Activated T-cell treated with anti-CD3 and anti-CD28 coated beads, Interleukin-2, amount 50 U/mL, for 24 hours (primary cell): ENCODE data around the gene RIC8B.

ENCODE experiments used
- DNase-seq: peaks from one replicate; pipeline ENCODE4 v3.0.0-alpha.2; 2020
- H3K27ac Mint-ChIP-seq: 2 replicates; pipeline ENCODE4 v1.8.0; 2020; ENCODE audit warnings: mild to moderate bottlenecking, mixed read lengths
- H3K27me3 Mint-ChIP-seq: 2 replicates; pipeline ENCODE4 v1.8.0; 2020; ENCODE audit warnings: mixed read lengths
- H3K36me3 Mint-ChIP-seq: 2 replicates; pipeline ENCODE4 v1.8.0; 2020; ENCODE audit warnings: low read depth, mixed read lengths
- H3K4me1 Mint-ChIP-seq: 2 replicates; pipeline ENCODE4 v1.8.0; 2020; ENCODE audit warnings: low read depth, mixed read lengths
- H3K4me3 Mint-ChIP-seq: 2 replicates; pipeline ENCODE4 v1.8.0; 2020; ENCODE audit warnings: mild to moderate bottlenecking, moderate library complexity, mixed read lengths
- H3K9me3 Mint-ChIP-seq: 2 replicates; pipeline ENCODE4 v1.8.0; 2020; ENCODE audit warnings: mixed read lengths

RIC8B gene

DNA sequence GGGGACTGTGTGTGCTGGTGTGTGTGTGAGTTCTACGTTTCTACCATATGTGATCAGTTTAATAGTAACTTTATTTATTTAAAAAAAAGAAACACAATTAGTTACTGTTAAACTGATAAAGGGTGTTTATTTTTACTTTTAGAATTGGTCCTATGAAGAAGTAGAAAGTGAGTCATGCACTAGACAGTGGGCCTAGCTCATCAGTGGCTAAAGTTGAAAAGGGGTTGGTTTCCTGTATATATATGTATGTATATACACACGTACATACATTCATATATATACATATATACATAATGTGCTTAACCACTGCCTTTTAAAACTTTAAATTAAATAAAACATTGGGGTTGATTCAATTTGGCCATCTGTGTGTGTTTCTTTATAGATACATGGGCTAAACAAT, 112.5 kb downstream of the RIC8B start:
- Mint-ChIP-seq H3K4me3 (no peak overlapping the region), H3K4me1 (no peaks in the 10 kb centered on the region), H3K27ac (no peak overlapping the region), H3K27me3 (no peaks in the 10 kb centered on the region), H3K9me3 (no peaks in the 10 kb centered on the region), H3K36me3 (peaks cover 41% of the 10 kb centered on the region)
- no peak for DNase-seq

DNA sequence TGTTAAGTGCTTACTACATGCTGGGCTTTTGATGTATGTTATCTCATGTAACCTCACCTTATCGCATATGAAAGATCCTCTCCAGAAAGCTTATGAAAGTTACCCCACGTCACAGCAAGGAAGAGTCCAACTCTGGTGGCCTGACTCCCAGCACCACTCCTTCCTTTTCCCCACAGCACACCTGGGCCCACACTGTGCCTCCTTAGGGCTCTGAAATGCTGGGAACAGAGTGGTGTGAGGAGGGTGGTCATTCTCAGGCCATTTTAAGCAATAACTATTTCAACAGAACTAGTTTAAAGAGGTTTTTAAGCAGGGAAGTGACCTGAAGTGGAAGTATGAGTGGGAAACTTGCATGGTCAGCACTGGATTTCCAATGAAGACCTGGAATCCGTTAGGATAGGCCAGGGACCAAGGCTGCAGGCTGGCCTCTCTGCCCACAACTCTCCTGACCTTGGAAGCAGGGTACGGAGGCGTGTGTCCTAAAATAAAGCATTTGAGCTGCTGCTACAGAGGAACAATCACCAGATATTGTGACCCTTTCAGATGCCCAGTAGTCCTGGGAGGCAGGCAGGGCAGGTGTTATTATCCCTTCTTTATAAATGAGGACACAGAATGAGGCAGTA, 114.0 kb downstream of the RIC8B start:
- Mint-ChIP-seq H3K27me3 (no peaks in the 10 kb centered on the region), H3K4me3 (no peak overlapping the region), H3K36me3 (peaks cover 29% of the 10 kb centered on the region), H3K27ac (no peak overlapping the region), H3K9me3 (no peaks in the 10 kb centered on the region), H3K4me1 (no peaks in the 10 kb centered on the region)
- no peak for DNase-seq

- H3K27me3 Mint-ChIP-seq: no peaks in the 10 kb centered on the region
- H3K36me3 Mint-ChIP-seq: peaks cover 20% of the 10 kb centered on the region
- no peak for DNase-seq
- H3K9me3 Mint-ChIP-seq: no peaks in the 10 kb centered on the region
- H3K27ac Mint-ChIP-seq: no peak overlapping the region
- H3K4me3 Mint-ChIP-seq: no peak overlapping the region
- H3K4me1 Mint-ChIP-seq: no peaks in the 10 kb centered on the region
Observed at GRCh38 chr12:106889326-106889725, 114.8 kb downstream of the RIC8B start.

- Mint-ChIP-seq H3K27me3 (no peaks in the 10 kb centered on the region), H3K4me1 (no peaks in the 10 kb centered on the region), H3K4me3 (no peak overlapping the region), H3K36me3 (peaks cover 13% of the 10 kb centered on the region), H3K27ac (no peak overlapping the region), H3K9me3 (no peaks in the 10 kb centered on the region)
- DNase-seq: no peak
Observed at GRCh38 chr12:106889950-106890626, 115.6 kb downstream of the RIC8B start.

- no peaks in the 10 kb centered on the region for H3K27me3 Mint-ChIP-seq
- DNase-seq: no peak
Observed at GRCh38 chr12:106892075-106892474, 117.6 kb downstream of the RIC8B start.

DNA sequence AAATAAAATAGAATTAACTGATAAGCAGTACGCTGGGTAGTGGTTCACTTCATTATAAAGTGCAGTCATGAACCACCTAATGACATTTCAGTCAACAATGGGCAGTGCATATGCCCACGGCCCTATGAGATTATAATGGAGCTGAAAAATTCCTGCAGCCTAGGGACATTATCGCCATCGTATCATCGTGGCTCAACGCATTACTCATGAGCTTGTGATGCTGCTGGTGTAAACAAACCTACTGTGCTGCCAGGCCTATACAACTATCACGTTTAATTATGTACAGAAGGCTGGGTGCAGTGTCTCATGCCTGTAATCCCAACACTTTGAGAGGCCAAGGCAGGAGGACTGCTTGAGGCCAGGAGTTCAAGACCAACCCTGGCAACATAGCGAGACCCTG, 119.0 kb downstream of the RIC8B start:
- Mint-ChIP-seq H3K27me3 (no peaks in the 10 kb centered on the region), H3K4me3 (no peak overlapping the region), H3K4me1 (peaks cover 3% of the 10 kb centered on the region), H3K36me3 (no peaks in the 10 kb centered on the region), H3K9me3 (no peaks in the 10 kb centered on the region), H3K27ac (no peak overlapping the region)
- DNase-seq: no peak

More at GRCh38 chr12:106892075-106892474, 117.6 kb downstream of the RIC8B start:
- Mint-ChIP-seq H3K4me1 (peaks cover 3% of the 10 kb centered on the region), H3K36me3 (peaks cover 4% of the 10 kb centered on the region), H3K4me3 (no peak overlapping the region), H3K9me3 (no peaks in the 10 kb centered on the region), H3K27ac (no peak overlapping the region)

GRCh38 chr12:106894774-106895173, 120.3 kb downstream of the RIC8B start:
- H3K4me1 Mint-ChIP-seq: peaks cover 3% of the 10 kb centered on the region
- no peaks in the 10 kb centered on the region for H3K36me3 Mint-ChIP-seq
- H3K27ac Mint-ChIP-seq: no peak overlapping the region
- H3K9me3 Mint-ChIP-seq: no peaks in the 10 kb centered on the region
- DNase-seq: no peak
- H3K27me3 Mint-ChIP-seq: no peaks in the 10 kb centered on the region
- H3K4me3 Mint-ChIP-seq: no peak overlapping the region

DNA sequence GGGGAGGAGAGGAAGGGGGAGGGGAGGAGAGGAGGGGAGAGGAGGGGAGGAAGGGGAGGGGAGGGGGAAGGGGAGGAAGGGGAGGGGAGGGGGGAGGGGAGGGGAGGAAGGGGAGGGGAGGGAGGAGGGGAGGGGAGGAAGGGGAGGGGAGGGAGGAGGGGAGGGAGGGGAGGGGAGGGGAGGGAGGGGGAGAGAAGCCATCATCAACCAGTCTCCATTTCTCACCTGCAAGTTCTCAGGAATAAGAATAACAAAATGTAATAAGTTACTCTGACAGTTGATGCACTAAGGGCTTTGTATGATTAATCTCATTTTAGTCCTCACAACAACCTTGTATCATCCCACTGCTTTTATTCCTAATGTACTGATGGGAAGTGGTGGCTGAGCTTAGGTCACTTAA, 122.1 kb downstream of the RIC8B start:
- H3K27ac Mint-ChIP-seq: no peak overlapping the region

DNA sequence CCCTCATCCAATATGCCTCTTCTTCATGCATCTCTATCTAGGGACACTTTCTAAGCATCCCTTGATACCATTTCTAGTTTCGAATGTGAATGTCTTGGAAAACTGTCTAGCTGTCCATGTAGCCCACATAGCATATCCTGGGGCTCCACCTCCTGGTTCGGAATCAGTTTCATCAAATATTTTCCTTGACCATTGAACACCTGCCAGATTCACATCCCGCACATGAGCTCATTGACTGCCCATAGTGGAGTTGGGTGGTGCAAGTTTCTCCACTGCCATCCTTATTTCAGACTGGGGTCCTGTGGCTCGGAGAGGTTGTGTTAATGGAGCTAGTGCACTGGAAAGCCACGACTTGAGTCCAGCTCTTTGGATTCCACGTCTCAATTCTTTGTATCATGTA, 122.6 kb downstream of the RIC8B start:
- H3K27ac Mint-ChIP-seq: no peak overlapping the region
- DNase-seq: no peak
- peaks cover 10% of the 10 kb centered on the region for H3K27me3 Mint-ChIP-seq
- H3K9me3 Mint-ChIP-seq: no peaks in the 10 kb centered on the region
- peaks cover 3% of the 10 kb centered on the region for H3K4me1 Mint-ChIP-seq
- no peaks in the 10 kb centered on the region for H3K36me3 Mint-ChIP-seq
- no peak overlapping the region for H3K4me3 Mint-ChIP-seq

More for the DNA sequence above, 122.1 kb downstream of the RIC8B start:
- DNase-seq: no peak
- no peaks in the 10 kb centered on the region for H3K9me3 Mint-ChIP-seq
- peaks cover 3% of the 10 kb centered on the region for H3K4me1 Mint-ChIP-seq
- no peak overlapping the region for H3K4me3 Mint-ChIP-seq
- H3K27me3 Mint-ChIP-seq: peaks cover 6% of the 10 kb centered on the region
- no peaks in the 10 kb centered on the region for H3K36me3 Mint-ChIP-seq

- DNase-seq: no peak
- Mint-ChIP-seq H3K9me3 (no peaks in the 10 kb centered on the region), H3K4me3 (no peak overlapping the region), H3K4me1 (peaks cover 7% of the 10 kb centered on the region), H3K36me3 (no peaks in the 10 kb centered on the region), H3K27ac (no peak overlapping the region), H3K27me3 (peaks cover 20% of the 10 kb centered on the region)
Observed at GRCh38 chr12:106897981-106898901, 123.8 kb downstream of the RIC8B start.

DNA sequence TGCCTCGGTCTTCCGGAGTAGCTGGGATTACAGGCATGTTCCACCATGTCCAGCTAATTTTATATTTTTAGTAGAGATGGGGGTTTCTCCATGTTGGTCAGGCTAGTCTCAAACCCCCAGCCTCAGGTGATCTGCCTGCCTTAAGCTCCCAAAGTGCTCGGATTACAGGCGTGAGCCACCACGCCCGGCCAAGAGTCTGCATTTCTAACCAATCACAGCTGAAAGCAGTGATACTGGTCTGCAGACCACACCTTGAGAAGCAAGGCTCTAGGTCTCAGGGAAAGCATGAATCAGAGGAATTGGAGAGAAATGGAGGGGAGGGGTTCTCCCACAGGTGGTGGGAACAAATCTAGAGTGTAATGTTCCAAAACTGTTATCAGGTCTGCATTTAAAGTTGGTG, 126.1 kb downstream of the RIC8B start:
- Mint-ChIP-seq H3K9me3 (no peaks in the 10 kb centered on the region), H3K4me1 (peaks cover 12% of the 10 kb centered on the region), H3K36me3 (no peaks in the 10 kb centered on the region), H3K4me3 (no peak overlapping the region), H3K27me3 (peaks cover 34% of the 10 kb centered on the region), H3K27ac (no peak overlapping the region)
- DNase-seq: no peak

- Mint-ChIP-seq H3K4me3 (no peak overlapping the region), H3K4me1 (peaks cover 9% of the 10 kb centered on the region), H3K27me3 (peaks cover 38% of the 10 kb centered on the region), H3K27ac (no peak overlapping the region), H3K36me3 (no peaks in the 10 kb centered on the region), H3K9me3 (no peaks in the 10 kb centered on the region)
- no peak for DNase-seq
Observed at GRCh38 chr12:106901276-106901675, 126.8 kb downstream of the RIC8B start.

DNA sequence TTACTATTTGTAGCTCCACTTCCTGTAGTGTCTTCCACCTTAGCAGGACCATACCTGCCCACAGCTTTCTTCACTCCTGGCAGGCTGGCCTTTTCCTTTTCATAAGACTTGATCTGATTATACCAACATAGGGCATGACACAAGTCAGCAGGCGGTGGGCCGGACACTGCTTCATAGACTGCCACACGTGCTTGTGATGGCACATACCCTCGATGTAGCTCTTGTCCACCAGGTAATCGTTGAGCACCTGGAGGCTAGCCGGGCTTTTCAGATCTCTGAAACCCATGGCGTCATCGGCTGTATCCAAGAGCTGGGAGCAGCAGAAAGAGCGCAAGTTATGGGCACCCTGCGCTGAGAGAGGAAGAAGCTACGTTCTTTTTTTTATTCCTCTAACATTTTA, 127.6 kb downstream of the RIC8B start:
- Mint-ChIP-seq H3K27ac (no peak overlapping the region), H3K4me3 (no peak overlapping the region), H3K27me3 (peaks cover 45% of the 10 kb centered on the region), H3K4me1 (peaks cover 9% of the 10 kb centered on the region), H3K36me3 (no peaks in the 10 kb centered on the region), H3K9me3 (no peaks in the 10 kb centered on the region)
- DNase-seq: no peak

- Mint-ChIP-seq H3K4me1 (peaks cover 9% of the 10 kb centered on the region), H3K27me3 (peaks cover 51% of the 10 kb centered on the region), H3K27ac (no peak overlapping the region), H3K36me3 (no peaks in the 10 kb centered on the region), H3K4me3 (peak overlapping the region; percentile 58), H3K9me3 (no peaks in the 10 kb centered on the region)
- peak; percentile 86 for DNase-seq
Observed at GRCh38 chr12:106903241-106903945, 128.9 kb downstream of the RIC8B start.
